ENCODE results near the gene DNTTIP2.

DNA sequence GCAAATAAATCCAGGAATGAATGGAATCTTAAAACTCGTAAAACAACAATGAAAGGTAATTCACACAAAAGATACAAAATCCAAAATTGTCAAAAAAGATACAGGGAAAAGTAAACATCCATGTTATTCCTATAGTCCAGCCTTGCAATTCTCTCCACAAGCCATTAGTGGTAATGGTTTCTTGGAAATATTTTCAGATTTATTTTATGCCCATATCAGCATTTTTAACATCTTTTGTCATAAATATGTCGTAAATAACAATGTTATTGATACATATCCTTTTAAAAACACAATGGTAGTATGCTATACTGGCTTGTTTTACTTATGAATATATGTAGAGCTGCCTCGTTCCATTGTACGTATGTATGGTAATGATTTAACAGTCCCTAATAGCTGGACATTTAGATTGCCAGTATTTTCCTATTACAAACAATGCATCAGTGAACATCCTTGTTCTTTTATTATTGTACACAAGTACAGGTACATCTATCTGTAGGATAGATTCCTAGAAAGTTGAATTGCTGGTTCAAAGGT lies 30.6 kb downstream of the DNTTIP2 start:
- TF ChIP-seq, protein P1, sequence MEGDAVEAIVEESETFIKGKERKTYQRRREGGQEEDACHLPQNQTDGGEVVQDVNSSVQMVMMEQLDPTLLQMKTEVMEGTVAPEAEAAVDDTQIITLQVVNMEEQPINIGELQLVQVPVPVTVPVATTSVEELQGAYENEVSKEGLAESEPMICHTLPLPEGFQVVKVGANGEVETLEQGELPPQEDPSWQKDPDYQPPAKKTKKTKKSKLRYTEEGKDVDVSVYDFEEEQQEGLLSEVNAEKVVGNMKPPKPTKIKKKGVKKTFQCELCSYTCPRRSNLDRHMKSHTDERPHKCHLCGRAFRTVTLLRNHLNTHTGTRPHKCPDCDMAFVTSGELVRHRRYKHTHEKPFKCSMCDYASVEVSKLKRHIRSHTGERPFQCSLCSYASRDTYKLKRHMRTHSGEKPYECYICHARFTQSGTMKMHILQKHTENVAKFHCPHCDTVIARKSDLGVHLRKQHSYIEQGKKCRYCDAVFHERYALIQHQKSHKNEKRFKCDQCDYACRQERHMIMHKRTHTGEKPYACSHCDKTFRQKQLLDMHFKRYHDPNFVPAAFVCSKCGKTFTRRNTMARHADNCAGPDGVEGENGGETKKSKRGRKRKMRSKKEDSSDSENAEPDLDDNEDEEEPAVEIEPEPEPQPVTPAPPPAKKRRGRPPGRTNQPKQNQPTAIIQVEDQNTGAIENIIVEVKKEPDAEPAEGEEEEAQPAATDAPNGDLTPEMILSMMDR (IDR thresholded peaks at IDR 0.05; ENCODE audit: insufficient read depth, low read depth, low read length), result no peak
- no peak for TF ChIP-seq EZH2 (IDR thresholded peaks at IDR 0.05; ENCODE audit: insufficient read depth, low read length)
